Stimulated activated CD8-positive, alpha-beta memory T cell treated with anti-CD3 and anti-CD28 coated beads, Interleukin-4, amount 100 ng/mL, for 24 hours (primary cell): ENCODE measurements around the gene PEX11A.

Experiments used
- DNase-seq: peaks from one replicate; pipeline ENCODE4 v3.0.0-alpha.2; 2020; ENCODE audit warnings: low read depth

PEX11A gene

DNA sequence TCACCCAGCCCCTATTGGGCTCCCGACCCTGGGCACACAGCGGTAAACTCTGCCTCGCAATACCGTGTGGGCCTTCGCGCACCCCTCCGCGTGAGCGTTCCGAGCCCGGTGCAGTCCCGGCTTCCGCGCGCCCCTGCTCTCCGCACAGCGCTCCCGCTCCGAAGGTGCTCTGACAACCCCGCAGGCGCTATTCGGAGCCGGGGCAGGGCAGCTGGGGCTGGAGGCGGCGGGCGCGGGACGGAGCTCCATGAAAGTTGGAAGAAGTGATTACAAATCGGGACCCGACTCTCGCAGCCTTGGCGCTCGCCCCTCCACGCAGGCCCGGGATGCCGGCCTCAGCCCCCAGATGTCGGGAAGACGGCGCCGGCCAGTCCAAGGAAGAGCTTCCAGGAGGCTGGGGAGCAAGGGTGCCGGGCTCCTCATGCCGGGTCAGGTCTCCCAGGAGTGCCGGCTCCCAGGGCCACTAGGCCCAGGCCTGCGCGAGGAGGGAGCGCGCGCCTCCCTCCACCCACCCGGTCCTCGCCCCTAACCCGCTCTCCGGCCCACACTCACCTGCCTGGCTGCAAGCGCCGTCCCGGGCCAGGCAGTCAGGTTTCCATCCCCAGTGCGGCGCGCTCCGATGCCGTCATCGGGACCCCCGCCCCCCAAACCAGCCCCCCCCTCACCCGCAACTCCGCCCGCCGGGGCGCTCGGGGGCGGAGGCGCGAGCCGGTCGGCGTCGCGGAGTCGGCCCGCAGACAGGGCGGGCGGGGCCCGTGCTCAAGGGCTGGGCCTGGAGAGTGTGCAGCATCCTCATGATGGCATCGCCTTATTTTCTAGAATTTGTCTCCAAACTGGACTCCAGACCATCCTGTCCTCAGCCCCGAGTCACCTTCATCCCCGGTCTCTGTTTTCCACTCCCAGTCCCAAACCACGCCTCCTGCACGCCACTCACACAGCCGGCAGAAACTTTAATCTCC lies 35.4 kb downstream of the PEX11A start, which contains the start of gene KIF7:
Gene KIF7, minus strand, starts transcription at position 621 of the 959 bp plus-strand sequence. CDS start 2,537 bp downstream, outside the sequence.
- peak; percentile 23 for DNase-seq

DNA sequence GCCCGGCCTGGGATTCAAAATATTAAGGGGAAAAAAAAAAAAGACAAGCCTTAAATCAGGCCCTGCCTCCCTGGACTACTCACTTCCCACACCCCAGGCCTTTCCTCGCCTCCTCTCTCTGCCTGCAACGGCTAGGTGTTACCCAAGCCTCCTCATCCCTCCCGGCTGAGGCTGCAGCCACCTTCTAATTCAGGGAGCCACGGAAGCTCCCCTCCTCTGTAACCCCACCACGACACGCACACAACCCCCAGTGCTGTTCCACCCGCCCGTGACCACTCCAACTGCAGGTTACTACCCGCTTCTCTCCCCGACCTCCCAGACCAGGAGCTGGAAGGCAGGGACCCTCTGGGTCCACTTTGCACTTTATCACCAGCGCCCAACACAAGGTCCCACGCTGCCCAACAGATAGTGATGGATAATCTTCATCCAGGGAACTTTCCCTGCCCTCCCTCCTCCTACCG lies 36.2 kb downstream of the PEX11A start:
- no peak for DNase-seq

DNA sequence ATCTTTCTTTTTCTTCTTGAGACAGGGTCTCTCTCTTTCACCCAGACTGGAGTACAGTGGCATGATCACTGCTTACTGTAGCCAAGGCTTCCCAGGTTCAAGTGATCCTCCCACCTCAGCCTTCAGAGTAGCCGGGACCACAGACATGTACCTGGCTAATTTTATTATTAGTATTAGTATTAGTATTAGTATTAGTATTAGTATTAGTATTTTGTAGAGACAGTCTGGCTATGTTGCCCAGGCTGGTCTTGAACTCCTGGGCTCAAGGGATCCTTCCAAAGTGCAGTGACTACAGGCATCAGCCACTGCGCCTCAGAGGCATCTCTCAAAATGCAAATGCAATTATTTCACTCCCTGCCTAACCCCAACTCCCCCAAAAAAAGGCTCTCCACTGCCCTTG lies 37.0 kb downstream of the PEX11A start:
- DNase-seq, result no peak

DNA sequence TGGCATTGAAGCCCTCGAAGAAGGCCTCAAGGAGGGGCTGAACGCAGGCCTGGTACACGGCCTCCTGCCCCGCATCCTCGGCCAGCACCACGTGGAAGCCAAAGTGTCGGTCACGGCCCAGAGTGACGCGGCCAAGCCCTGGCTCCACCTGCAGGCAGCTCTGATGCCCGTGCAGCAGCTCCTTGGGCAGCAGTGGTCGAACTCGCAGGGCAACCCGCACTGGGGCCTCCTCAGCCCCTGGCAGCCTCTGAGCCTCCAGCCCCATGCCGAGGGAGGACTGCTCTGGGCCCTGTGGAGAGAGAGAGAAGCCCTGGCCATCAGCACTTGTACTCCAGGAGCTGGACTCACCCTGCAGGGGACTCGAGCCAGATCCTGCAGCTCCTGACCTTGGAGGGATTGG lies 37.9 kb downstream of the PEX11A start:
- DNase-seq, result no peak

DNA sequence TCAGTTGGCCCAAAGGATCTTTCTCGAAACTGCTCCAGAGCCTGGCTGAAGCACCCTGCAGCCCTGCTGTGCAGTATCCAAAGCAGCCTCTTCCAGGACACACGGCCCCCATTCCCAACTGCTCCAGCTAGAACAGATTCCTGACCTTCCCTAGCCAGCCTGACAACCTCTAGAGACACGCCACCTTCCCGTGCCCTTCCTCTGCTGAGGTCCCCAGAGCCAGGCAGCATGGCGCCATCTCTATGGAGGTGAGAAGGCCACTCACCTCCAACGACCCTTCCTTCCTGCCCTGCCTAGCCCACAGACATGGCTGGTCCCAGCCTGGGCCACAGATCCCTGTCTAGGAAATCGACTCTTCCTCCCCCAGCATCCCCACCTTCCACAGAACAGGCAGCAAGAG lies 38.4 kb downstream of the PEX11A start:
- no peak for DNase-seq

DNA sequence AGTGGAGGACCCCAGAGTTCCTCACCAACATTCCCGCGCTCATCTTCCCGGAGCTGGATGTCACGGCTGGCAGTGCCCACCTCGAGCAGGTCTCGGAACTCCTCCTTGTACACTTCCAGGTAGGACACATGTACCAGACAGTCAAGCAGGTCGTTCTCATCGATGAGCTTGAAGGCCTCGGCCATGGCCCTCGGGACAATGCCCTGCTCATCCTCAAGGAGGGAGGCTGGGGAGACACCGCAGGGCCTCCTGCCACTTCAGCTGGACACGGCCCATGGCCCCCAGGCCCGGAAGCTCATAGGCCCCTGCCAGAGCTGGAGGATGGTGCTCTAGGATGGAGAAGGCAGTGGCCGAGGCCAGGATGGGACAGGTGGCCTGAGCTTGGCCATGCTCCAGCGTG lies 40.8 kb downstream of the PEX11A start:
- DNase-seq, result no peak

DNA sequence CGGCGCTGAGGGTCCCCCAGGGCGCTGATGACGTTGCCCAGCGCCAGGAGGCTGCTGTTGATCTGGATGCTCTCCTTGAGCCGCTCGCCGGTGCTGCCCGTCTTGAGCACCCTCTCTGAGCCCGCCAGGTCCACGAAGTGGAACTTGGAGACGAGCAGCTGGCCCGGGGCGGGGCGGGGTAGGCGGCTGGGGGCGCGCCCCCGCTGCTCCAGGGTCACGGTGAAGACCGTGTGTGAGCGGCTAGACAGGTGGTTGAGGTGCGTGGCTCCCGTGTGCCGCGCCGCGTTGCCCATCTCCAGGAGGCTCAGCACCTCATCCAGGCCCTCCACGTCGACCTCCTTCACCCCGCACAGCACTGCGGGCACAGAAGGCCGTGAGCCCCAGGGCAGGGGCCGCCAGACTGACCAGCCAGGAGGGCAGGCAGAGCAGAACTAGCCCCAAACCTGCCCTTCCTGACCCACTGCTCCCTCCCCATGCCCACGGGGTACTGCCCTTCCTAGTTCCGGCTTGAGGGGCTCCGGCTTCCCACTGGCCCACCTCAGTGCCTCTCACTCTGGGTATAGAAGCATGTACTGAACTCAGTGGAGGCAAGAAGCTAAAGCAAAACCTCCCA lies 41.4 kb downstream of the PEX11A start:
- no peak for DNase-seq

DNA sequence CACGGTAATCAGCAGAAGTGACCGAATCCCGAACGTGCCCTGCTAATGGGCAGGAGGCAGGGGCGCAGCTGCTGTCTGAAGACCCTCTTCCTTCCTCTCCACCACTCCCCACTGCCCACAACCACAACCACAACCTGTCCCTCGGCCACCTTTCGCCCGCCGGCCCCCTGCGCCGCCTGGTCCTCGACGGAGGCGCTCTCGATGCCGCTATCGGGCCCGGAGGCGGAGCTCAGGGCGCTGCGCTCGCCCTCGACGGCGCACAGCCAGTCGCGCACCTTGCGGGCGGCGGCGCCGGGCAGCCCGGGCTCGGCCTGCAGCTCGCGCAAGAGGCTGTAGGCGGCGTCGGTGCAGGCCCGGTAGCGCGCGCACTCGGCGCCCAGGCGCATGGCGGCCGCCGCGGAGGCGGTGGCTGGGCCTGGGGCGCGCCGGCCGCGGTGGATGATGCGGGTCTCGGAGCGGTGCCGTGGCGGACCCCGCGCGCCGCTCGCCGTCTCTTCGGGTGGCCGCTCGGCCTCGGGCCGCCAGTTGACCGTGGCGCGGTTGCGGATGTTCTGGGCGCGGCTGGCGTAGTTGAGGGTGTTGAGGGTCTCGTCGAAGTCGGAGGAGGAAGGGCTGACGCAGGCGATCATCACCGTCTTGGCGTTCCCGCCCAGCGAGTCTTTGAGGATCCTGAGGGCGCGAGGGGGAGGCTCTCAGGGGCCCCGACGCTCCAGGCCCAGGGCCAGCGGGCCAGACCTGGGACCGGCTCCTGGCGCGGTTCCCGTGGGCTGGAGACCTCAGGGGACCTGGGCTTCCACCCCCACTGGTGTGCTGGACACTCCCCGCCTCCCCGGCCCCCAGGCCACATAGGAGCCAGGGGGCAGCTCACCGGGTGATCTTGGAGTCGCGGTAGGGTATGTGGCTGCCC lies 42.2 kb downstream of the PEX11A start:
- DNase-seq, result no peak

DNA sequence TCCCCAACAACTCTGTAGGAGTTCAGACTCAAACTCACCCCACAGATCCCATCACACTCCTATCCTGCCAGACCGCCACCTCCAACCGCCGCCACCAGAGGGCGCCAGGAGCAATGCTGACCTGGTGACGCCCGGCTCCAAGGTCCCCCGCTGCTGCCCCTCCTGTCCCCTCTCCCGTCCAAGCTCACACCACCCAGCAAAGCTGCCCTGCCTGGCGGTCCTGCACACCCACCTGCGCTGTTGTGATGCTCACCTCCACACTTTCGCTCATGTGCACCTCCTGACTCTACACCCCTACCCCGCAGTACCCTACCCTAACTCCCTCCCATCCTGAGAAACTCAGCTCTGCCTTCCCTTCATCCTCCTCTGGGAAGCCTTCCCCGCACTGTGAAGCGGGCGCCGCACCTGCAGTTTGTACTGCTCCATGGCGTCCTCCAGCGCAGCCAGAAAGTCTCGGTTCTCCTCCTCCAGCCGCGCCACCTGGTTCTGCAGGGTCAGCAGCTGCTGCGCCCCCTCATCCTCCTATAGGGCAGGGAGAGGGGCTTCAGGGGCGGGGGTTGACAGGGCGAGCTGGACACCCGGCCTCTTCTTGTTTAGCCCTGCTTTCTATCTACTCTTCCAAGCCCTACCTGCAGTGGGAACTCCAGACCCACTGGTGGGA lies 43.2 kb downstream of the PEX11A start:
- DNase-seq, result peak; percentile 58

DNA sequence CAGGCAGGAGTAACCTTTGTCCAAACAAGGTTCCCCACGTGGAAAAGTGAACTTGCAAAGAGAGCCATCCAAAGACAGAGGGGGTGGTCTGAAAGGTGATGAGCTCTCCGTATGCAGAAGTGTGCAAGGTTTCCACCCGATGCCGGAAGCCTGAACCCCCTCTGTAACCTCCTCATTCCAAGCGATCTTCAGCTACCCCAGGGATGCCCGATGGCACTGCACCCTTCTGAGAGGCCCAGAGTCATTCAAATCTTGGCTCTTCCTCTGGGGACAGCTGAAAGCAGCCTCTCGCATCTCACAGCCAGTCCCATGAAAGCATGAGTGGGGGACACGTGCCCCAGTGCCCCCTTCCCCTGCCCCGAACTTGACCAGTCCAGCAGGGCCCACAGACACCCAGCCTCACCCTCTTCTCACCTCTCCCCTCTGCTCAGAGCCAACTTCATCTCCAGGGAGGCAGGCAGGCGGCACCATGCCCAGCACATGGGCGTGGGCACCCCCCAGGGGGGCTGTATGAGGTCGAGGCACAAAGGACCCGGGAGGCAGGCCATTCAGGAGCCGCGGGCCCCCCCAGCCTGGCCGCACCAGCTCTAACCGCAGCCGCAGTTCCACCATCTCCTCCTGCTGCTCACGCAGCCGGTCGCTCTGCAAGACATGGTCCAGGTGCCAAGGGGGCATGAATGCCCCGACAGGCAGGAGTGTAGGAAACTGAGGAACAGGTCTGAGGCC lies 44.0 kb downstream of the PEX11A start:
- no peak for DNase-seq

DNA sequence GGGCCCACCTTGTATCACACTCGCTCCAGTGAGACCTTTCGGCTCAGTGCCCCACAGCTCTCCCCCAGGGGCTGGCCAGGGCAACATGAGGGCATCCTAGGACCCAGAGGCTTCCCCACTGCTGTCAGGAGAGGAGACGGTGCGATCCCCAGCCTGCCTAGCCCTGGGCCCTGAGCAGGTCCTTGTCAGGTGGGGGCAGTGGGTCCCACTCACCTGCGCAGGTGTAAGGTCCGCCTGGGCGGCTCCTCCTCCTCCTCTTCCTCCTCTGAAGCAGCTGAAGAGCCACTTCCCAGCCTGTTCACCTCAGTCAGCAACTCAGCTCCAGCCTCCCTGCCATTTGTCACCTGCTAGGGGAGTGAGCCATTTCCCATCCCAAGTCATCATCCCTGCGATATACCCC lies 44.9 kb downstream of the PEX11A start:
- DNase-seq, result no peak

DNA sequence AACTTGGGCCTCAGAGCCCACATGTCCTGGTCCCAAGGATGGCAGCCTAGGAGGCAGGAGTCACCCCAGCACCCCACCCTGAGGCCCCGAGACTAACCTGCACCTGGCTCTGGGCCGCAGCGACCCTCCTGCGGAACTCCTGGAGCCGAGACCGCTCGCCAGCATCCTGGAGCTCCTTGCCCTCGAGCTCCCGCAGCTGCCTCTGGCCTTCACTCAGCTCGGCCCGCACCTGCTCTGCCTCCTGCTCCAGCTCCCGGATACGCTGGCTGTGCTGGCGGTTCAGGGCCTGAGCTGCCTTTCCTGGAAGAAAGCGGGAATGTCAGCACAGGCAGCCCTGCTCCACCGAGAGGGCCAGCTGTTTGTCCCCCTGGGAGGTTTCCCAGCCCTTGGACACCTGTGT lies 48.4 kb downstream of the PEX11A start:
- no peak for DNase-seq

DNA sequence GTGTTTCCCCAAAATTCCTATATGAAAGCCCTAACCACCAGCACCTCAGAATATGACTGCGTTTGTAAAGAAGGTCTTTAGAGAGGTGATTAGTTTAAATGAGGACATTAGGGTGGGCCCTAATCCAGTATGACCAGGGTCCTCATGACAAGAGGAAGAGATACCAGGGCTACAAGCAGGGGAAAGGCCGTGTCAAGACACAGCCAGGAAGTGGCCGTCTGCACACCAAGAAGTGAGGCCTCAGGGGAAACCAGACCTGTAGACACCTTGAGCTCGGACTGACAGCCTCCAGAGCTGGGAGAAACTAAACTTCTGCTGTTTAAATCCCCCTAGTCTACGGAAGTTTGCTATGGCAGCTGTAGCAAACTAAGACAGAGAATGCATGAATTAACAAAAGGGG lies 49.5 kb downstream of the PEX11A start:
- DNase-seq, result no peak

DNA sequence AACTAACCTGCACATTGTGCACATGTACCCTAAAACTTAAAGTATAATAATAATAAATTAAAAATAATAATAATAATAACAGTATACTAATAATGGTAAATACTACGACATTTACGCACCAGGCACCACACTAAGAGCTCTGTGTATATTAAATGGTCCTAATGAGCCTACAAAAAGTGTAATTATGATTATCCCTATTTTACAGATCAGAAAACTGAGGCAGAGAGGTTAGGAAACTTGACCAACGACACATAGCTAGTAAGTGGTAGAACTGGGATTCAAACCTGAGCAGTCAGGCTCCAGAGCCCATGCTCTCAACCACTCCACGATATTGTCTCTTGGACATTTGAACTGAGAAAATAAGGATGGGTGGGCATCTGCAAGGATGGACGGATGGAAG lies 50.3 kb downstream of the PEX11A start:
- DNase-seq, result no peak

DNA sequence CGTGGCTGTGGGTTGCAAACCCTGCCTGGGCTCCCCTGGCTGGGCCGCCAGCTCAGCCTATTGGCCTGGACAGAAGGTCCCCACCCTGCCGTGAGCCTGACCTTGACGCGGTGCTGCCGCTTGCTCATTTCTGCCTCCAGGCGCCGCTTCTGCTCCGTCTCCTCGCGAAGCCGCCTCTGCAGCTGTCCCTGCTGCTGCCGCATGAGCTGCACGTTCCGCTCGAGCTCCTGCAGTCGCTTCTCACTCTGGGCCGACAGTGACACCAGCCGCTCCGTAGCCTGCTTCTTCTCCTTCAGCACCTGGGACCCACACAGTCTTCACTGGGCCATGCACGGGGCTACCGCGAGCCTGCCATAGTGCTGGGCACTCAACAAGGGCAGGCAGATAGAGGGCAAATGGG lies 57.0 kb downstream of the PEX11A start:
- DNase-seq, result no peak

DNA sequence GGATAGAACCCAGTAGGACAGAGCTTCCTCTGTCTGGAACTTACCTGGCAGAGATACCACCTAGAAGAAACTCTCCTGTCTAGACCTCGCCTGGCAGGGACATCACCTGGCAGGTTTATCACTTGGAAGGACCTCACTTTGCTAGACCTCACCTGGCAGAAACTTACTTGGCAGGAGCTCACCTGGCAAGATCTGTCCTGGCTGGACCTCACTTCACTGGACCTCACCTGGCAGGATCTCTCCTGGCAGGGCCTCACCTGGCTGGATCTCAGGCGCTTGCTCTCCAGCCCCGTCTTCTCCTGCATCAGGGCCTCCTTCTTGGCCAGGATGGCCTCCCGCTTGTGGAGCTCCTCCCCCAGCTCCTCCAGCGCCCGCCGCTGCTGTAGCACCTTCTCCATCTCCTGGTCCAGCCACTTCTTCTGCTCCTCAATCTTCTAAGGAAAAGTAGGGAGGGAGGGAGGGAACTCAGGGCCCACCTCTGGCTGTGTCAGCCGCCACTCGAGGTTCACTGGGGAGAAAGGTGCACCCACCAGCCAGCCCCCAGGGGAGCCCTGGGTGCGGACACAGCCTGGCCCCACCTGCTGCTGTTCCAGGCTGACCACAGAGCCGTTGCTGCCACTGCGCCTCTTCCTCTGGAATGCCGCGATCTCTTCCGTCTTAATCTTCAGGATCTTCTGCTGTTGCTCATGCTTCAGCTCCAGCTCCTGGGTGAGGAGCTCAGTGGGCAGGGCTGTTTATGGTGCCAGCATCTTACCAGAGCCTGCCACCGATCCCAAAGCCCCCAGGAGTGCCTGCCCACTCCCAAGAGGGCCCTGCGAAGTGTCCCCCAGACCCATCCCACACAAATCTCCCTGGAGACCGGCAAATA lies 57.8 kb downstream of the PEX11A start:
- DNase-seq, result no peak

DNA sequence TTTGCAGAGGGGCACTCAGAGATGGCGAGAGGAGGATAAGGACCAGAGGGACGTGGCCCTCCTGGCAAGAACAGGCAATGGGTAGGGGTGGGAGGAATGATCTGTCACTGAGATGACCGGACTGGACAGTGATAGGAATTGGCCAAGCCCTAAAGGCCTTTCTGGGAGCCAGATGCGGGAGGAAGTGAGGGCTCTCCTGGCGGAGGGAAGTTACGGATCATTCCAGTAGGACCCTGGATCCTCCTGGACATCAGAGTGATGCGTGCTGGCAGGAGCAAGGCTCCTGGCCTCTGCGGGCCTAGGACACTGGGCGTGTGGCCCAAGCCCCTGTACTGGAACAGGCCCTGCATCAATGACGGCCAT lies 58.7 kb downstream of the PEX11A start:
- no peak for DNase-seq
